ENCODE results near the gene TRPM3. TPM values are rescaled to one million over a fixed set of nuclear protein-coding genes. Genes with fewer than 3 reads are reported as not detected.

TRPM3 gene
- total RNA-seq, 2 experiments from 2014 or later, result not detected

DNA sequence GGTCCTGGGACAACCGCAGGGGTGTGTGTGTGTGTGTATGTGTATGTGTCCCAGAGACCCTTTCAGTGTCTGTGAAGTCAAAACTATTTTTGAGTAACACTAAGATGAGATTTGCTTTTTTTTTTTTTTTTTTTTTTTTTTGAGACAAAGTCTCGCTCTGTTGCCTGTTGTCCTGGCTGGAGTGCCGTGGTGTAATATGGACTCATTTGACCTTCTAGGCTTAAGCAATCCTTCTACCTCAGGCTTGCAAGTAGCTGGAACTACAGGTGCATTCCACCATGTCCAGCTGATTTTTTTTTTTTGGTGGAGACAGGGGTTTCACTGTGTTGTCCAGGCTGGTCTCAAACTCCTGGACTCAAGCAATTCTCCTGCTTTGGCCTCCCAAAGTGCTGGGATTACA is 609.6 kb downstream of the TRPM3 start:
- POLR2A ChIA-PET, result no interaction called here

DNA sequence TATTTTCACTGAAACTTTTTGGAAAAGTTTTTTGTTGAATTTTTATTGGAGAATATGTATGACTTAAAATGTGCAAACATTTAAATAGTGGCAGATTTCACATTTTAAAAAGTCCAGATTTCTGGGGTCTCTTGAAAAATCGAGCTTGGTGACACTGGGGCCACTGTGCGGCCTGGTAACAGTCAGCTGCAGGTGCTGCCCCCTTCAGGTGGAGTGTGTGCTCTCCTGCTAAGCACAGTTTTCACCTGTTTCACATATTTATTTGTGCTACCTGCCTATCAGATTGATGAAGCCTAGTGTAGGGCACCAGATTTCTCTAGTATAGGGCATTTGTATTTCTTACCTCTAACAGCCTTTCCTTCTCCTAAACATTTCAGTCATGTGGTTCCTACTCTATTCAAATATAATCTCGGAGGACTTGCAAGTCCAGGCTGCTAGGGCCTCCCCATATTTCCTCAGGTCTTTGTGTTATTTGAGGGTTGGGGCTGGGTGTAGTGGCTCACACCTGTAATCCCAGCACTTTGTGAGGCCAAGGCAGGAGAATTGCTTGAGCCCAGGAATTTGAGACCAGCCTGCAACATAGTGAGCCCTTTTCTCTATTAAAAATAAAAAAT is 611.2 kb downstream of the TRPM3 start:
- DNase-seq (peak in 5 of 14 experiments; percentile 5 to 32 (median 21)), ATAC-seq (ENCODE audit: poor library complexity) (no peak)
- CTCF ChIA-PET, result no interaction called here
- intact Hi-C loops (cut with DNase I, micrococcal nuclease), result loop anchor here in 1 of 2 experiments (1.0 kb wide), 1 partner anchor 15 kb away; no protein-coding TSS in a partner anchor
- Mint-ChIP-seq H3K36me3 (ENCODE audit: low read depth) (no peaks in the 10 kb centered on the region), H3K27ac (no peak overlapping the region), H3K9me3 (no peaks in the 10 kb centered on the region), H3K27me3 (no peaks in the 10 kb centered on the region), H3K4me3 (no peak overlapping the region), H3K4me1 (ENCODE audit: low read depth) (peaks cover 6% of the 10 kb centered on the region)
- TF ChIP-seq, protein P1, sequence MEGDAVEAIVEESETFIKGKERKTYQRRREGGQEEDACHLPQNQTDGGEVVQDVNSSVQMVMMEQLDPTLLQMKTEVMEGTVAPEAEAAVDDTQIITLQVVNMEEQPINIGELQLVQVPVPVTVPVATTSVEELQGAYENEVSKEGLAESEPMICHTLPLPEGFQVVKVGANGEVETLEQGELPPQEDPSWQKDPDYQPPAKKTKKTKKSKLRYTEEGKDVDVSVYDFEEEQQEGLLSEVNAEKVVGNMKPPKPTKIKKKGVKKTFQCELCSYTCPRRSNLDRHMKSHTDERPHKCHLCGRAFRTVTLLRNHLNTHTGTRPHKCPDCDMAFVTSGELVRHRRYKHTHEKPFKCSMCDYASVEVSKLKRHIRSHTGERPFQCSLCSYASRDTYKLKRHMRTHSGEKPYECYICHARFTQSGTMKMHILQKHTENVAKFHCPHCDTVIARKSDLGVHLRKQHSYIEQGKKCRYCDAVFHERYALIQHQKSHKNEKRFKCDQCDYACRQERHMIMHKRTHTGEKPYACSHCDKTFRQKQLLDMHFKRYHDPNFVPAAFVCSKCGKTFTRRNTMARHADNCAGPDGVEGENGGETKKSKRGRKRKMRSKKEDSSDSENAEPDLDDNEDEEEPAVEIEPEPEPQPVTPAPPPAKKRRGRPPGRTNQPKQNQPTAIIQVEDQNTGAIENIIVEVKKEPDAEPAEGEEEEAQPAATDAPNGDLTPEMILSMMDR (IDR thresholded peaks at IDR 0.05), result no peak
- H3K27ac ChIP-seq (ENCODE audit: low read depth in 1 of 2, low read length in 2 of 2), result no peak overlapping the region
- POLR2A ChIA-PET, result no interaction called here
- H3K27me3 ChIP-seq (ENCODE audit: control insufficient read depth in 1 of 2, insufficient read depth in 2 of 2, low read length in 2 of 2), result peaks cover 0 to 2% of the 10 kb centered on the region in 2 experiments
- no peak overlapping the region for H3K4me3 ChIP-seq (ENCODE audit: low read length)
- H3K9me3 ChIP-seq (ENCODE audit: control insufficient read depth in 1 of 2, insufficient read depth in 1 of 2, low read length in 2 of 2), result peaks cover 0 to 4% of the 10 kb centered on the region in 2 experiments
- no peaks in the 10 kb centered on the region for H3K4me1 ChIP-seq (ENCODE audit: insufficient read depth, low read length)
- no peaks in the 10 kb centered on the region for H3K36me3 ChIP-seq (ENCODE audit: insufficient read depth, low read length)

More for the DNA sequence above, 609.6 kb downstream of the TRPM3 start:
- CTCF ChIA-PET, result interaction anchor here (0.7 kb wide), 1 partner anchor 1208 kb away, joined by 6 read pairs; no protein-coding TSS in a partner anchor
- ATAC-seq (ENCODE audit: poor library complexity) (no peak), DNase-seq (no peak)
- H3K4me3 Mint-ChIP-seq, result no peak overlapping the region
- H3K36me3 Mint-ChIP-seq (ENCODE audit: low read depth), result no peaks in the 10 kb centered on the region
- H3K27ac ChIP-seq (ENCODE audit: low read depth in 1 of 2, low read length in 2 of 2), result no peak overlapping the region
- no peaks in the 10 kb centered on the region for H3K27me3 Mint-ChIP-seq
- H3K9me3 ChIP-seq (ENCODE audit: control insufficient read depth in 1 of 2, insufficient read depth in 1 of 2, low read length in 2 of 2), result peaks cover 0 to 4% of the 10 kb centered on the region in 2 experiments
- H3K27me3 ChIP-seq (ENCODE audit: control insufficient read depth in 1 of 2, insufficient read depth in 2 of 2, low read length in 2 of 2), result peaks cover 0 to 2% of the 10 kb centered on the region in 2 experiments
- H3K4me1 Mint-ChIP-seq (ENCODE audit: low read depth), result no peaks in the 10 kb centered on the region
- no peaks in the 10 kb centered on the region for H3K4me1 ChIP-seq (ENCODE audit: insufficient read depth, low read length)
- no peak overlapping the region for H3K27ac Mint-ChIP-seq
- TF ChIP-seq, protein P1 (IDR thresholded peaks at IDR 0.05), result no peak
- no peaks in the 10 kb centered on the region for H3K9me3 Mint-ChIP-seq
- no peaks in the 10 kb centered on the region for H3K36me3 ChIP-seq (ENCODE audit: insufficient read depth, low read length)
- intact Hi-C loops (cut with DNase I, micrococcal nuclease), result no loop called here
- H3K4me3 ChIP-seq (ENCODE audit: low read length), result no peak overlapping the region

- DNase-seq (no peak), ATAC-seq (ENCODE audit: poor library complexity) (no peak)
- no peak overlapping the region for H3K4me3 Mint-ChIP-seq
- Histone ChIP-seq H3K27ac (ENCODE audit: low read depth in 1 of 2, low read length in 2 of 2) (no peak overlapping the region), H3K27me3 (ENCODE audit: control insufficient read depth in 1 of 2, insufficient read depth in 2 of 2, low read length in 2 of 2) (no peaks in the 10 kb centered on the region), H3K4me1 (ENCODE audit: insufficient read depth, low read length) (no peaks in the 10 kb centered on the region), H3K36me3 (ENCODE audit: insufficient read depth, low read length) (no peaks in the 10 kb centered on the region), H3K4me3 (ENCODE audit: low read length) (no peak overlapping the region), H3K9me3 (ENCODE audit: control insufficient read depth in 1 of 2, insufficient read depth in 1 of 2, low read length in 2 of 2) (peaks cover 0 to 4% of the 10 kb centered on the region in 2 experiments)
- POLR2A ChIA-PET, result no interaction called here
- no peaks in the 10 kb centered on the region for H3K9me3 Mint-ChIP-seq
- TF ChIP-seq, protein P1 (IDR thresholded peaks at IDR 0.05), result no peak
- H3K27me3 Mint-ChIP-seq, result no peaks in the 10 kb centered on the region
- no peak overlapping the region for H3K27ac Mint-ChIP-seq
- peaks cover 11% of the 10 kb centered on the region for H3K4me1 Mint-ChIP-seq (ENCODE audit: low read depth)
- CTCF ChIA-PET, result no interaction called here
- no peaks in the 10 kb centered on the region for H3K36me3 Mint-ChIP-seq (ENCODE audit: low read depth)
- intact Hi-C loops (cut with DNase I, micrococcal nuclease), result no loop called here
Measured at GRCh38 chr9:70506159-70506558, 615.3 kb downstream of the TRPM3 start.

All from CD4-positive, alpha-beta T cell (primary cell).